ENCODE results near the gene ABL2.

GRCh38 chr1:179095377-179095776, 134.1 kb downstream of the ABL2 start:
- TF ChIP-seq CTCF (IDR thresholded peaks at IDR 0.05), result no peak
- no peak for TF ChIP-seq POLR2A (IDR thresholded peaks at IDR 0.05)
- TF ChIP-seq POLR2AphosphoS5 (IDR thresholded peaks at IDR 0.05), result no peak
- TF ChIP-seq EP300 (IDR thresholded peaks at IDR 0.05), result no peak
